Astrocyte (in vitro differentiated cells and primary cell): ENCODE measurements around the gene ALMS1. TPM values are rescaled to one million over a fixed set of nuclear protein-coding genes. Genes with fewer than 3 reads are reported as not detected.
"Not testable (repeated sequence)": the region's sequence is repeated elsewhere in the genome, so short reads cannot be mapped to it uniquely, and the experiment has no call there.

ENCODE experiments used
- DNase-seq: peaks from one replicate; pipeline ENCODE4 v3.0.0-alpha.2; 2010; ENCODE audit warnings: low read depth
- FAIRE-seq: peaks from 2 replicates; lab custom pipeline; 2011; peaks lifted over from hg19 to GRCh38; lab: Jason Lieb, UNC
- H2AFZ ChIP-seq: 2 replicates; pipeline ENCODE4 v1.6.0; 2012; ENCODE audit warnings: low read depth, low read length, inconsistent platforms
- H3K27ac ChIP-seq: 2 replicates; pipeline ENCODE4 v1.5.1; 2011; ENCODE audit warnings: low read depth, low read length, inconsistent platforms
- H3K27me3 ChIP-seq: 2 replicates; pipeline ENCODE4 v1.6.0; 2011; ENCODE audit warnings: low read length, inconsistent platforms; ENCODE audit not compliant: insufficient read depth
- H3K36me3 ChIP-seq: 2 replicates; pipeline ENCODE4 v1.5.1; 2011; ENCODE audit warnings: low read length, inconsistent platforms; ENCODE audit not compliant: insufficient read depth
- H3K4me1 ChIP-seq: 2 replicates; pipeline ENCODE4 v1.5.1; 2011; ENCODE audit warnings: low read length, inconsistent platforms; ENCODE audit not compliant: insufficient read depth
- H3K4me2 ChIP-seq: 2 replicates; pipeline ENCODE4 v1.6.0; 2012; ENCODE audit warnings: low read length, inconsistent platforms
- H3K4me3 ChIP-seq: 2 replicates; pipeline ENCODE4 v1.5.1; 2011; ENCODE audit warnings: low read depth, mild to moderate bottlenecking, low read length, inconsistent platforms; ENCODE audit not compliant: insufficient read depth
- H3K79me2 ChIP-seq: 2 replicates; pipeline ENCODE4 v1.6.0; 2012; ENCODE audit warnings: mild to moderate bottlenecking, low read length, inconsistent platforms; ENCODE audit not compliant: insufficient read depth
- H3K9ac ChIP-seq: 2 replicates; pipeline ENCODE4 v1.6.0; 2012; ENCODE audit warnings: mild to moderate bottlenecking, low read length, inconsistent platforms
- H3K9me3 ChIP-seq: 2 replicates; pipeline ENCODE4 v1.5.1; 2012; ENCODE audit warnings: low read depth, mild to moderate bottlenecking, low read length, inconsistent platforms; ENCODE audit not compliant: insufficient read depth
- H4K20me1 ChIP-seq: 2 replicates; pipeline ENCODE4 v1.6.0; 2012; ENCODE audit warnings: low read length, inconsistent platforms; ENCODE audit not compliant: insufficient read depth
- H3K27ac Mint-ChIP-seq: one replicate; pipeline ENCODE4 v1.8.0; 2021; ENCODE audit warnings: mild to moderate bottlenecking, mixed read lengths; ENCODE audit not compliant: unreplicated experiment
- H3K27me3 Mint-ChIP-seq: one replicate; pipeline ENCODE4 v1.8.0; 2021; ENCODE audit warnings: low read depth, mixed read lengths; ENCODE audit not compliant: unreplicated experiment
- H3K36me3 Mint-ChIP-seq: one replicate; pipeline ENCODE4 v1.8.0; 2021; ENCODE audit warnings: low read depth, mixed read lengths; ENCODE audit not compliant: unreplicated experiment
- H3K4me1 Mint-ChIP-seq: one replicate; pipeline ENCODE4 v1.8.0; 2021; ENCODE audit warnings: low read depth, mixed read lengths; ENCODE audit not compliant: unreplicated experiment
- H3K4me3 Mint-ChIP-seq: one replicate; pipeline ENCODE4 v1.8.0; 2021; ENCODE audit warnings: mild to moderate bottlenecking, moderate library complexity, mixed read lengths; ENCODE audit not compliant: unreplicated experiment
- H3K9me3 Mint-ChIP-seq: one replicate; pipeline ENCODE4 v1.8.0; 2021; ENCODE audit warnings: mild to moderate bottlenecking, mixed read lengths; ENCODE audit not compliant: unreplicated experiment
- EZH2 ChIP-seq: IDR thresholded peaks from 2 replicates; pipeline ENCODE4 v1.6.1; 2012; ENCODE audit warnings: mild to moderate bottlenecking, low read length, inconsistent platforms; ENCODE audit not compliant: insufficient read depth
- total RNA-seq: library from RNA; stranded (reverse); gene quantifications from 2 replicates; pipeline ENCODE4 v1.2.1, GENCODE V29; 2021
- TF ChIP-seq, protein P1 (sequence below): IDR thresholded peaks from 2 replicates; pipeline ENCODE4 v1.5.1; 2011; ENCODE audit warnings: low read depth, mild to moderate bottlenecking, inconsistent platforms, low read length, moderate library complexity; ENCODE audit not compliant: insufficient read depth

The ALMS1 gene
- total RNA-seq, 1 donor from 2014 or later = 14.6 TPM

GRCh38 chr2:73341039-73341438 lies 44.6 kb upstream of the ALMS1 start:
- H3K36me3 ChIP-seq = no peaks in the 10 kb centered on the region

DNA sequence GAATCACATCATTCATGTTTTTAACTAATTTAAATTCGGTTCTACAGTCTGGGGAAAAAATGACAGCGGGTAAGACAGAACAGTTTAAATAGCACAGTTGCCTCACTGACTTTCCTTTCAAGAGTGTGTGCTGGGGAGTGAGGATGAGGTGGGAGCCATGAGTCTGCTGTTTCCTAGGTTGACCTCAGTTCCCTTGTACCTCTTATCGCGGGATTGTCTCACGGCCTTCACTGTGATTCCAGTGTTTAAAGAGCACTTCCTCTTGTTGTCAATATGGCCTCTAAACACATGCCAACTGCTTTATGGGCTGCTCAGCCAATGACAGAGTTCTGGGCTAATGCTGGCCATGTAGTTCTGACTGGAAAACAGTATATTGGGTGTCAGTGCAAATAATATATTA lies 41.6 kb upstream of the ALMS1 start:
- Mint-ChIP-seq H3K36me3 (no peaks in the 10 kb centered on the region), H3K9me3 (no peaks in the 10 kb centered on the region), H3K4me1 (no peaks in the 10 kb centered on the region), H3K27me3 (peaks cover 18% of the 10 kb centered on the region), H3K27ac (no peak overlapping the region), H3K4me3 (no peak overlapping the region)
- Histone ChIP-seq H2AFZ (no peak overlapping the region), H4K20me1 (no peaks in the 10 kb centered on the region), H3K4me3 (no peak overlapping the region), H3K4me1 (no peaks in the 10 kb centered on the region), H3K27me3 (peaks cover 7% of the 10 kb centered on the region), H3K27ac (no peak overlapping the region), H3K36me3 (no peaks in the 10 kb centered on the region), H3K9me3 (no peaks in the 10 kb centered on the region), H3K79me2 (no peaks in the 10 kb centered on the region), H3K9ac (no peak overlapping the region), H3K4me2 (no peak overlapping the region)
- no peak for DNase-seq
- no peak for FAIRE-seq
- no peak for TF ChIP-seq EZH2
- TF ChIP-seq, protein P1, sequence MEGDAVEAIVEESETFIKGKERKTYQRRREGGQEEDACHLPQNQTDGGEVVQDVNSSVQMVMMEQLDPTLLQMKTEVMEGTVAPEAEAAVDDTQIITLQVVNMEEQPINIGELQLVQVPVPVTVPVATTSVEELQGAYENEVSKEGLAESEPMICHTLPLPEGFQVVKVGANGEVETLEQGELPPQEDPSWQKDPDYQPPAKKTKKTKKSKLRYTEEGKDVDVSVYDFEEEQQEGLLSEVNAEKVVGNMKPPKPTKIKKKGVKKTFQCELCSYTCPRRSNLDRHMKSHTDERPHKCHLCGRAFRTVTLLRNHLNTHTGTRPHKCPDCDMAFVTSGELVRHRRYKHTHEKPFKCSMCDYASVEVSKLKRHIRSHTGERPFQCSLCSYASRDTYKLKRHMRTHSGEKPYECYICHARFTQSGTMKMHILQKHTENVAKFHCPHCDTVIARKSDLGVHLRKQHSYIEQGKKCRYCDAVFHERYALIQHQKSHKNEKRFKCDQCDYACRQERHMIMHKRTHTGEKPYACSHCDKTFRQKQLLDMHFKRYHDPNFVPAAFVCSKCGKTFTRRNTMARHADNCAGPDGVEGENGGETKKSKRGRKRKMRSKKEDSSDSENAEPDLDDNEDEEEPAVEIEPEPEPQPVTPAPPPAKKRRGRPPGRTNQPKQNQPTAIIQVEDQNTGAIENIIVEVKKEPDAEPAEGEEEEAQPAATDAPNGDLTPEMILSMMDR = no peak

More at GRCh38 chr2:73341039-73341438, 44.6 kb upstream of the ALMS1 start:
- no peak overlapping the region for H3K9ac ChIP-seq
- Mint-ChIP-seq H3K9me3 (no peaks in the 10 kb centered on the region), H3K27ac (no peak overlapping the region), H3K27me3 (peaks cover 8% of the 10 kb centered on the region), H3K4me3 (no peak overlapping the region), H3K4me1 (no peaks in the 10 kb centered on the region), H3K36me3 (no peaks in the 10 kb centered on the region)
- H2AFZ ChIP-seq = no peak overlapping the region
- no peaks in the 10 kb centered on the region for H3K9me3 ChIP-seq
- no peaks in the 10 kb centered on the region for H4K20me1 ChIP-seq
- no peaks in the 10 kb centered on the region for H3K79me2 ChIP-seq
- no peak overlapping the region for H3K27ac ChIP-seq
- DNase-seq (no peak), FAIRE-seq (no peak)
- peaks cover 2% of the 10 kb centered on the region for H3K27me3 ChIP-seq
- TF ChIP-seq EZH2 = no peak
- TF ChIP-seq, protein P1 = no peak
- no peaks in the 10 kb centered on the region for H3K4me1 ChIP-seq
- no peak overlapping the region for H3K4me3 ChIP-seq
- H3K4me2 ChIP-seq = no peak overlapping the region

GRCh38 chr2:73344747-73345146 lies 40.9 kb upstream of the ALMS1 start:
- H3K4me1 ChIP-seq, H3K9ac ChIP-seq, H3K9me3 ChIP-seq, DNase-seq, H3K4me3 Mint-ChIP-seq, H3K27ac Mint-ChIP-seq, H3K79me2 ChIP-seq, H3K27me3 ChIP-seq, H3K27ac ChIP-seq, H3K4me3 ChIP-seq, H3K4me2 ChIP-seq, H4K20me1 ChIP-seq, H3K36me3 Mint-ChIP-seq, H2AFZ ChIP-seq, H3K9me3 Mint-ChIP-seq, H3K4me1 Mint-ChIP-seq, FAIRE-seq, H3K36me3 ChIP-seq: not testable (repeated sequence)
- peaks cover 18% of the 10 kb centered on the region for H3K27me3 Mint-ChIP-seq
